Smooth muscle cell (in vitro differentiated cells): ENCODE data around the gene TAMALIN. TPM values are rescaled to one million over a fixed set of nuclear protein-coding genes. Genes with fewer than 3 reads are reported as not detected.
A peak's percentile ranks its signal among the peaks of the same experiment; 100 is the strongest.

Source experiments
- DNase-seq: peaks from one replicate; lab custom pipeline; 2025; ENCODE audit not compliant: unreplicated experiment; lab: John Stamatoyannopoulos, UW
- H2AFZ ChIP-seq: fragments of 200-600 bp; sonication (generic); 2 replicates; pipeline ENCODE4 v1.6.0; 2016; ENCODE audit warnings: antibody characterized with exemption, low read depth, mild to moderate bottlenecking
- H3F3A ChIP-seq: fragments of 200-600 bp; sonication (generic); 2 replicates; pipeline ENCODE4 v1.6.0; 2017; ENCODE audit warnings: antibody characterized with exemption, low read depth
- H3K27ac ChIP-seq: fragments of 200-600 bp; sonication (generic); 2 replicates; pipeline ENCODE4 v1.5.1; 2016; ENCODE audit warnings: low read depth, mild to moderate bottlenecking
- H3K27me3 ChIP-seq: fragments of 200-600 bp; sonication (generic); 2 replicates; pipeline ENCODE4 v1.6.1; 2016; ENCODE audit warnings: low read depth, mild to moderate bottlenecking
- H3K36me3 ChIP-seq: fragments of 200-600 bp; sonication (generic); 2 replicates; pipeline ENCODE4 v1.5.1; 2016; ENCODE audit warnings: low read depth
- H3K4me1 ChIP-seq: fragments of 200-600 bp; sonication (generic); 2 replicates; pipeline ENCODE4 v1.5.1; 2016; ENCODE audit warnings: low read depth
- H3K4me2 ChIP-seq: fragments of 200-600 bp; sonication (generic); 2 replicates; pipeline ENCODE4 v1.6.0; 2016; ENCODE audit warnings: mild to moderate bottlenecking
- H3K4me3 ChIP-seq: fragments of 200-600 bp; sonication (generic); 2 replicates; pipeline ENCODE4 v1.5.1; 2016; ENCODE audit warnings: mild to moderate bottlenecking
- H3K79me2 ChIP-seq: fragments of 200-600 bp; sonication (generic); 2 replicates; pipeline ENCODE4 v1.6.0; 2016; ENCODE audit warnings: low read depth, mild to moderate bottlenecking
- H3K9ac ChIP-seq: fragments of 200-600 bp; sonication (generic); 2 replicates; pipeline ENCODE4 v1.6.0; 2016; ENCODE audit warnings: low read depth
- H3K9me3 ChIP-seq: fragments of 200-600 bp; sonication (generic); replicated peaks from 2 replicates; pipeline ENCODE4 v1.5.1; 2016; ENCODE audit warnings: low read depth
- H4K20me1 ChIP-seq: fragments of 200-600 bp; sonication (generic); 2 replicates; pipeline ENCODE4 v1.6.0; 2016; ENCODE audit warnings: low read depth
- CTCF ChIP-seq: fragments of 200-600 bp; sonication (generic); IDR thresholded peaks from 2 replicates; pipeline ENCODE4 v1.5.1; 2017; ENCODE audit warnings: borderline replicate concordance, mild to moderate bottlenecking, antibody characterized with exemption; ENCODE audit not compliant: insufficient read depth, poor library complexity, severe bottlenecking
- WGBS: methylation state at CpG from one replicate; pipeline ENCODE4 v1.1.7; 2016; ENCODE audit warnings: low lambda C conversion rate; 5-methylcytosine and 5-hydroxymethylcytosine counted together
- polyA plus RNA-seq: library from polyadenylated mRNA; unstranded; fragments of >200 nt; fragmentation: Nextera tagmentation; extraction: Ambion mirVana; gene quantifications from 2 replicates; pipeline ENCODE4 v1.2.1, GENCODE V29; 2016
- small RNA-seq: library from RNA; depleted of rRNA; stranded (forward); fragments of <200 nt; gene quantifications from one replicate; pipeline ENCODE3, GENCODE V24; 2014
- total RNA-seq: library from RNA; depleted of rRNA; stranded (reverse); fragments of >200 nt; gene quantifications from 2 replicates; pipeline ENCODE4 v1.2.3, GENCODE V29; 2014

The TAMALIN gene
- total and polyA plus RNA-seq, 2 experiments from 2014 or later: 4.1 to 32.4 TPM

DNA sequence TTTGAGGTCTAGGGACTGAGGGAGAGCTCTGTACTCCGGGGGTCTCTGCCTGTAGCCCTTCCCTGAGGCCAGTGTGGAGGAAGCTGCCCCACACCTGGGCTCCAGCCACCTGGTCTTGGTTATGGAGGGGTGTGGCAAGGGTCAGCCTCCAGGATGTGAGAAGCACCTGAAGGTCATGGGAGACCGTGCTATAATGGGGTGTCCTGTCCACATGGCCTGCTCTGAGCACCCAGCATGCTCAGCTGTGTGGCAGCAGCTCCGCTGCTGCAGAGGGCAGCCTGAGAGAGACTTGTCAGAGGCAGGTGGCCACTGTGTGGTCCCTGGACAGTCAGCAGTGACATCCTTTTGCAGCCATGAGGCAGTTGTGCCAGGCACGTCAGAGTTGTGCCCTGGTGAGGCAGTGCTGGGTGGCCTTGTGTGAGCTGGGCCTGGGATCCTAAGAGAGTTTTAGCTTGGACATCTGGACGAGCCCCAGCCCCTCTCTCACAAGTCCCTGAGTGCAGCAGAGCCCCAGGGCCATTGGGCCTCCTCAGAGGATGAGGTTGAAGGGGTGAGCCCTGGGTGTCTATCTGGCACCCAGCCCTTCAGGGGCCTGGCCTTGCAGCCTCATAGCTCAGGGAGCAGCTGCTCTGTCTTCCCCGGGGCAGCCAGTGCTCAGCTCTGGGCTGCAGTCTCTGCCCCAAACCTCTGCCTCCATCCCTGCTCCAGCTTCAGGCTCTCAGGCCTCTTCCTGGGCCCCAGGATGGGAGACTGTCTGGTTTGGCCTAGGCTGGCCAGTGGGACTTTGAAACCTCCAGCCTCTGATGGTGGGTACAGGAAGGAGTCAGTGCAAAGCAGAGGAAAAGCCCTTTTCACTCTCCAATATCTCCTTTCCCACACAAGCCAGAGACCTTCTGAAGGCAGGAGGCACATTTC, 55.7 kb downstream of the TAMALIN start:
- no peaks in the 10 kb centered on the region for H3K36me3 ChIP-seq
- no peak overlapping the region for H3K4me3 ChIP-seq
- DNase-seq: no peak
- no peak overlapping the region for H3K27ac ChIP-seq
- H3K4me1 ChIP-seq: peaks cover 6% of the 10 kb centered on the region
- H3K4me2 ChIP-seq: no peak overlapping the region
- H3K27me3 ChIP-seq: peaks cover 3% of the 10 kb centered on the region
- H3F3A ChIP-seq: peaks cover 4% of the 10 kb centered on the region
- no peaks in the 10 kb centered on the region for H3K9me3 ChIP-seq
- H3K79me2 ChIP-seq: no peaks in the 10 kb centered on the region
- H2AFZ ChIP-seq: no peak overlapping the region
- no peak overlapping the region for H3K9ac ChIP-seq
- WGBS: 91% methylated on average over 6 of the region's 6 CpGs
- peaks cover 18% of the 10 kb centered on the region for H4K20me1 ChIP-seq
- no peak for TF ChIP-seq CTCF

GRCh38 chr12:52063082-52063924, 56.6 kb downstream of the TAMALIN start:
- no peak for DNase-seq
- H3K9ac ChIP-seq: no peak overlapping the region
- no peak for TF ChIP-seq CTCF
- peaks cover 6% of the 10 kb centered on the region for H3K4me1 ChIP-seq
- 77% methylated on average over 19 of the region's 20 CpGs for WGBS
- H3K4me2 ChIP-seq: no peak overlapping the region
- peaks cover 3% of the 10 kb centered on the region for H3K27me3 ChIP-seq
- no peaks in the 10 kb centered on the region for H3K79me2 ChIP-seq
- peaks cover 10% of the 10 kb centered on the region for H4K20me1 ChIP-seq
- no peaks in the 10 kb centered on the region for H3K9me3 ChIP-seq
- H3K36me3 ChIP-seq: no peaks in the 10 kb centered on the region
- H3F3A ChIP-seq: peaks cover under 1% of the 10 kb centered on the region
- H3K27ac ChIP-seq: no peak overlapping the region
- no peak overlapping the region for H3K4me3 ChIP-seq
- no peak overlapping the region for H2AFZ ChIP-seq

GRCh38 chr12:52063981-52064649, 57.4 kb downstream of the TAMALIN start:
- Histone ChIP-seq H3K79me2 (no peaks in the 10 kb centered on the region), H3K9me3 (no peaks in the 10 kb centered on the region), H3K4me1 (peaks cover 6% of the 10 kb centered on the region), H2AFZ (no peak overlapping the region), H4K20me1 (peaks cover 2% of the 10 kb centered on the region), H3F3A (no peaks in the 10 kb centered on the region), H3K4me2 (no peak overlapping the region), H3K9ac (no peak overlapping the region), H3K27ac (peak overlapping the region; percentile 6), H3K36me3 (no peaks in the 10 kb centered on the region), H3K27me3 (peaks cover 3% of the 10 kb centered on the region), H3K4me3 (no peak overlapping the region)
- WGBS: 75% methylated on average over 12 of the region's 12 CpGs
- DNase-seq: no peak
- TF ChIP-seq CTCF: no peak

Small RNAs within 50 kb of the gene (small RNA-seq; reads per million reads assigned to genes)
- not detected for gene RNU6-574P

Other genes with a start within 250 kb of the TAMALIN start
- 2.3 and 2.7 TPM in 2 replicates for gene FIGNL2, start 158.2 kb upstream of the TAMALIN start, total RNA-seq
- gene FIGNL2, start 158.2 kb upstream of the TAMALIN start, polyA plus RNA-seq: 1.1 TPM in 2 replicates
- gene ANKRD33, start 118.8 kb upstream of the TAMALIN start, total RNA-seq: 0.04 TPM in 1 of 2 replicates, not detected in the other
- gene ANKRD33, start 118.8 kb upstream of the TAMALIN start, polyA plus RNA-seq: 0.89 and 1.3 TPM in 2 replicates
- gene ACVRL1, start 99.4 kb upstream of the TAMALIN start, total RNA-seq: 10.3 and 10.4 TPM in 2 replicates
- 7.3 and 8.4 TPM in 2 replicates for gene ACVRL1, start 99.4 kb upstream of the TAMALIN start, polyA plus RNA-seq
- 4.0 and 6.0 TPM in 2 replicates for gene ACVR1B, start 55.2 kb upstream of the TAMALIN start, total RNA-seq
- 1.9 and 2.8 TPM in 2 replicates for gene ACVR1B, start 55.2 kb upstream of the TAMALIN start, polyA plus RNA-seq
- 178 and 182 TPM in 2 replicates for gene NR4A1, start 44.5 kb downstream of the TAMALIN start, total RNA-seq
- 510 and 634 TPM in 2 replicates for gene NR4A1, start 44.5 kb downstream of the TAMALIN start, polyA plus RNA-seq
- gene ATG101, start 63.0 kb downstream of the TAMALIN start, total RNA-seq: 62.6 and 73.4 TPM in 2 replicates
- gene ATG101, start 63.0 kb downstream of the TAMALIN start, polyA plus RNA-seq: 114 and 120 TPM in 2 replicates
- gene SMIM41, start 72.8 kb downstream of the TAMALIN start, total RNA-seq: not detected in 2 replicates
- gene SMIM41, start 72.8 kb downstream of the TAMALIN start, polyA plus RNA-seq: not detected in 2 replicates
- 6.7 and 11.7 TPM in 2 replicates for gene KRT80, start 185.1 kb downstream of the TAMALIN start, total RNA-seq
- gene KRT80, start 185.1 kb downstream of the TAMALIN start, polyA plus RNA-seq: 5.1 and 6.6 TPM in 2 replicates
- gene KRT7, start 226.3 kb downstream of the TAMALIN start, total RNA-seq: 168 and 214 TPM in 2 replicates
- 190 and 744 TPM in 2 replicates for gene KRT7, start 226.3 kb downstream of the TAMALIN start, polyA plus RNA-seq